ENCODE data around the gene ZNF701. TPM values are rescaled to one million over a fixed set of nuclear protein-coding genes. Genes with fewer than 3 reads are reported as not detected.

The ZNF701 gene
- polyA plus RNA-seq (2011; rRNA removed) (3.8 and 6.0 TPM in 2 replicates), polyA minus RNA-seq (2011; rRNA and poly(A)+ RNA removed) (6.9 and 8.0 TPM in 2 replicates)

- Histone ChIP-seq H3K4me3 (ENCODE audit: low read depth, low read length) (peak within 1 kb of the TSS; percentile 59), H3K27me3 (ENCODE audit: control insufficient read depth, insufficient read depth, low read length) (no peaks in the 10 kb centered on the region), H3K36me3 (ENCODE audit: control insufficient read depth, insufficient read depth, low read length) (peaks cover 6% of the 10 kb centered on the region)
- peak; percentile 59 for DNase-seq (ENCODE audit: low read depth)
- ChIA-PET CTCF (no interaction called here), POLR2A (no interaction called here)
- peak; percentile 42 for TF ChIP-seq CTCF (IDR thresholded peaks at IDR 0.05; ENCODE audit: insufficient read depth, low read depth, low read length)
Observed at GRCh38 chr19:52570000-52570861, at the start of gene ZNF701. ZNF701 (plus strand) TSS chr19:52570287; CDS start chr19:52574148, 3,861 bp downstream.

DNA sequence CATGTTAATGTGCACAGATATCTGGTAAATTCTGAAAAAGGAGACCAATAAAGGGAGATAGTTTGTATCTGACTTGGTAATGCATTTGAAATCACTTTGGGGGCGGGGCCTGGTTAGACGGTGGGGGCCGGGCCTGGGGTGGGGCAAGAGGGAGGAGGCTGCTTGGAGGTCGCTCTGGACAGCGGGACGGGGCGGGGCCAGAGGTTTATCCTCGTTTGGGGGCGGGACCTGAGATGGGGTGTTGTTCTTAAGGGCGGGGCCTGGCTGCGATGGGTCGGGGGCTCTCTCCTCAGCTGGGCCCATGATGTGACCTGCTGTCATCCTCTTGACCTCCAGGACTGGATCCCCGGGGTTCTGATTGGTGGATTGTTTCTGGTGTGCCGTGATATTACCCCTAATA is 47.5 kb upstream of the ZNF701 start:
- ChIA-PET CTCF (no interaction called here), POLR2A (no interaction called here)
- H3K36me3 ChIP-seq (ENCODE audit: control insufficient read depth, insufficient read depth, low read length) = no peaks in the 10 kb centered on the region
- no peak for TF ChIP-seq CTCF (IDR thresholded peaks at IDR 0.05; ENCODE audit: insufficient read depth, low read depth, low read length)
- no peaks in the 10 kb centered on the region for H3K27me3 ChIP-seq (ENCODE audit: control insufficient read depth, insufficient read depth, low read length)
- no peak overlapping the region for H3K4me3 ChIP-seq (ENCODE audit: low read depth, low read length)
- no peak for DNase-seq (ENCODE audit: low read depth)

GRCh38 chr19:52524086-52524485 is 46.0 kb upstream of the ZNF701 start:
- Histone ChIP-seq H3K36me3 (ENCODE audit: control insufficient read depth, insufficient read depth, low read length) (no peaks in the 10 kb centered on the region), H3K4me3 (ENCODE audit: low read depth, low read length) (no peak overlapping the region), H3K27me3 (ENCODE audit: control insufficient read depth, insufficient read depth, low read length) (no peaks in the 10 kb centered on the region)
- no peak for DNase-seq (ENCODE audit: low read depth)
- POLR2A ChIA-PET = no interaction called here
- CTCF ChIA-PET = no interaction called here
- no peak for TF ChIP-seq CTCF (IDR thresholded peaks at IDR 0.05; ENCODE audit: insufficient read depth, low read depth, low read length)

- CTCF ChIA-PET = interaction anchor here (0.6 to 0.7 kb wide), 2 partner anchors 13 to 39 kb away, joined by 3 read pairs; no protein-coding TSS in a partner anchor
- Histone ChIP-seq H3K36me3 (ENCODE audit: control insufficient read depth, insufficient read depth, low read length) (no peaks in the 10 kb centered on the region), H3K4me3 (ENCODE audit: low read depth, low read length) (peak within 1 kb of the TSS; percentile 58), H3K27me3 (ENCODE audit: control insufficient read depth, insufficient read depth, low read length) (no peaks in the 10 kb centered on the region)
- POLR2A ChIA-PET = no interaction called here
- TF ChIP-seq CTCF (IDR thresholded peaks at IDR 0.05; ENCODE audit: insufficient read depth, low read depth, low read length) = peak; percentile 75
- DNase-seq (ENCODE audit: low read depth) = peak; percentile 52
Observed at GRCh38 chr19:52527134-52527955, 42.7 kb upstream of the ZNF701 start, which contains the start of gene ZNF808. ZNF808 (plus strand) TSS chr19:52527668; CDS start chr19:52543285, 15,617 bp downstream.

DNA sequence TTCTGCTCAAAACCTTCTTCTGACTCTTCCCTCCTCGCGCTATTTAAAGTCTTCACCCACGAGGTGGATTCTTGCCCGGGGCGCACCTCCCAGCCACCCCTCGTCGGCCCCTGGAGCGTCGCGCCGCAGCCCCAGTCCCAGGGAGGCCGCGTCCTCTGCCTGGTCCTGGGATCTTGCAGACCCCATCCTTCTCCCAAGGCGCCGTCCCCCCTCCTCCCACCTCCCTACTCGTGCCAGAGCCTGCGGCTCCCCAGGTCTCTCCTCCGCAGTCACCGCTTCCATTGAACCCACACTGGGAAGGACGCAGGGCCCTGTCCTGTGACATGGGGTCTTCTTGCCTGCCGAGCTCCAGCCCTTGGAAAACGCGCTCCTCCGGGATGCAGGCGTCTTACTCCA is 42.1 kb upstream of the ZNF701 start:
- no peaks in the 10 kb centered on the region for H3K27me3 ChIP-seq (ENCODE audit: control insufficient read depth, insufficient read depth, low read length)
- CTCF ChIA-PET = no interaction called here
- POLR2A ChIA-PET = no interaction called here
- no peak for DNase-seq (ENCODE audit: low read depth)
- H3K36me3 ChIP-seq (ENCODE audit: control insufficient read depth, insufficient read depth, low read length) = no peaks in the 10 kb centered on the region
- peak overlapping the region; percentile 58 for H3K4me3 ChIP-seq (ENCODE audit: low read depth, low read length)
- TF ChIP-seq CTCF (IDR thresholded peaks at IDR 0.05; ENCODE audit: insufficient read depth, low read depth, low read length) = no peak

Data from BJ (cell line).